HuH-7 (cell line): ENCODE data around the gene DCAF8.
A peak's percentile ranks its signal among the peaks of the same experiment; 100 is the strongest.

ENCODE experiments used
- DNase-seq: peaks from one replicate; pipeline ENCODE4 v3.0.0; 2011; ENCODE audit warnings: low spot score

Gene DCAF8

GRCh38 chr1:160204526-160205241, 57.7 kb downstream of the DCAF8 start:
- DNase-seq = no peak

GRCh38 chr1:160200786-160201185, 61.6 kb downstream of the DCAF8 start:
- DNase-seq = no peak

- no peak for DNase-seq
Measured at GRCh38 chr1:160197231-160197630, 65.1 kb downstream of the DCAF8 start.

- DNase-seq = no peak
Measured at GRCh38 chr1:160196143-160196542, 66.2 kb downstream of the DCAF8 start.

- no peak for DNase-seq
Measured at GRCh38 chr1:160194737-160195059, 67.7 kb downstream of the DCAF8 start.

- no peak for DNase-seq
Measured at GRCh38 chr1:160193832-160194736, 68.3 kb downstream of the DCAF8 start.

- peak; percentile 61 for DNase-seq
Measured at GRCh38 chr1:160193091-160193819, 69.1 kb downstream of the DCAF8 start.

GRCh38 chr1:160192234-160192633, 70.1 kb downstream of the DCAF8 start:
- no peak for DNase-seq

GRCh38 chr1:160191756-160192155, 70.6 kb downstream of the DCAF8 start:
- no peak for DNase-seq

- no peak for DNase-seq
Measured at GRCh38 chr1:160189649-160190625, 72.4 kb downstream of the DCAF8 start, which contains the start of gene CASQ1. Gene CASQ1, plus strand, starts transcription at chr1:160190575. Its CDS starts 177 bp downstream, at chr1:160190752.

- no peak for DNase-seq
Measured at GRCh38 chr1:160188341-160188740, 74.0 kb downstream of the DCAF8 start.

- DNase-seq = no peak
Measured at GRCh38 chr1:160187407-160187806, 74.9 kb downstream of the DCAF8 start.

- DNase-seq = no peak
Measured at GRCh38 chr1:160186729-160187128, 75.6 kb downstream of the DCAF8 start.

GRCh38 chr1:160186246-160186645, 76.1 kb downstream of the DCAF8 start:
- no peak for DNase-seq

GRCh38 chr1:160179336-160179735, 83.0 kb downstream of the DCAF8 start:
- no peak for DNase-seq

- no peak for DNase-seq
Measured at GRCh38 chr1:160178731-160179130, 83.6 kb downstream of the DCAF8 start.

- no peak for DNase-seq
Measured at GRCh38 chr1:160177667-160178066, 84.7 kb downstream of the DCAF8 start.

GRCh38 chr1:160177231-160177630, 85.1 kb downstream of the DCAF8 start:
- DNase-seq = no peak

GRCh38 chr1:160171980-160172379, 90.4 kb downstream of the DCAF8 start:
- DNase-seq = no peak

- DNase-seq = no peak
Measured at GRCh38 chr1:160171354-160171753, 91.0 kb downstream of the DCAF8 start.
